Activated CD4-positive, alpha-beta T cell treated with anti-CD3 and anti-CD28 coated beads for 4 hours (primary cell): ENCODE measurements around the gene HSPA12B.

ENCODE experiments used
- DNase-seq, 2 donors: peaks; one replicate each; pipeline ENCODE4 v3.0.0-alpha.2; 2020

The HSPA12B gene

DNA sequence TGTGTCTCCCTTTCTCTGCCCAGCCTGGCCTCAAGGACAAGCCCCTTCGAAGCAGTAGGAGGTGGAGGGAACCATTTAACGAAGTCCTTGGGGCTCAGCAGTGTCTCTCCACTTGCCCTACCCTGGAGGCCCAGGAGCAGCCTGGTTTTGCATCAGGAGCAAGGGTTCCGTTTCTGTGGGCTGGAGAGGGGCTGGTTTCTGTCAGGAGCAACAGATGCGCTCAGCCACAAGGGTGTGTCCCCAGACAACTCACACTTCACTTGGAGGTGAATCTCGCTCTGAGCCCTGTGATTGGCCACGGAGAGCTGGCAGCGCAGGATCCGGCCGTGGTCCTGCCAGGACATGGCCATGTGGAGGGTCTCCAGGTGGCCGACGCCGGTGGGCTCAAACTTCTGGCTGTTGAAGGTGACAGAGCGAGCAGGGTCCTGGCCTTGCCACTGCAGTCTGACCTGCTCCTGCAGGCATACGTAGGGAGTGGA lies 27.0 kb upstream of the HSPA12B start:
- no peak for DNase-seq

DNA sequence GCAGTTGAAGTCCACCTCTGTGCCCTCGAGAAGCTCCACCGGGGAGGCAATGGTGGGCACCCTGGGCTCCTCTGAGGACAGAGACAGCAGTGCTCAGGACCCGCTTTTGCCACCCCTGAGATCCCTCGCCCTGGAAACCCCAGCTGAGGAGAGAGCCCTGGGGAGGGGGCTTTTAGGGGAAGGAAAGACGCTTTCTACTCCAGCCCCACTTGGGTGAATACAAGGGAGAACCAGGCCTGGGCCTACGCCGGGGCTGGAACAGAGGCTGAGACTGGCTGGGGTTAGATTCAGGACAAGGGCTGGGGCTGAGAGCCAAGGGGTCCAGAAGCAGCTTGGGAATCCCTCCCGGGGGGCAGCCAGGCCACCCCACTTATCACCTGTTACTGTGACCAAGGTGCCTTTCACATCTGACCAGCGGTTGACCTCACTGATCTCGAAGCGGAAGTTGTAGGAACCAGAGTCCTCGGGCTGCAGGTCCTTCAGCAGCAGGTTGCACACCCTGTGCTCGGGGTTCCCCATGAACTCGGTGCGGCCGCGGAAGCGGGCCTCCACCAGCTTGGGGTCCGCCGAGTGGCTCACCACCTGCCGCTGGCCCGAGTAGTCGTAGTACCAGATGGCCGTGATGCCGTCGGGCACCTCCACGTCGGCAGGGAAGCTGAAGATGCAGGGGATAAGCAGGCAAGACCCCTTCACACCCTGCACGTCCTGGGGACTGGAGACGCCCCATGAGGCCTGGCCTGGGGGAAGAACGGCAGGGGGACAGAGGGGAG lies 26.3 kb upstream of the HSPA12B start:
- DNase-seq = no peak

GRCh38 chr20:3706774-3707507 lies 25.5 kb upstream of the HSPA12B start:
- no peak for DNase-seq

DNA sequence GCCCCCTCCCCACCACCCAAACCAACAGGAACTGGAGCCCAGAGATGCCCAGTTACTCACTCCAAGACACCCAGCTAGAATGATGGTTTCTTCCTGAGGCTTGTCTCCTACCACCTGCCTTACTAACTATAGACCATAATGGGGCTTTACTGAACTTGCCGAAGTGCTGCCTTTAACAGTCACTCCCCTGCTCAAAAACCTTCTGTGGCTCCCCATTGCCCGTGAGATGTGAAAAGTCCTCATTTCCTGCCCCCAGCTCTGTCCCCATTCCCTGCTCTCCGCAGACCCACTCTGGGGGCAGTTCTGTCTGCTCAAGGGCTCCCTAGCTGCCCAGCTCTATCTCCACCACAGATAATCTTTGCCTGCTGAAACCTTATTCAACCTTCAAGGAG lies 25.0 kb upstream of the HSPA12B start:
- no peak for DNase-seq

DNA sequence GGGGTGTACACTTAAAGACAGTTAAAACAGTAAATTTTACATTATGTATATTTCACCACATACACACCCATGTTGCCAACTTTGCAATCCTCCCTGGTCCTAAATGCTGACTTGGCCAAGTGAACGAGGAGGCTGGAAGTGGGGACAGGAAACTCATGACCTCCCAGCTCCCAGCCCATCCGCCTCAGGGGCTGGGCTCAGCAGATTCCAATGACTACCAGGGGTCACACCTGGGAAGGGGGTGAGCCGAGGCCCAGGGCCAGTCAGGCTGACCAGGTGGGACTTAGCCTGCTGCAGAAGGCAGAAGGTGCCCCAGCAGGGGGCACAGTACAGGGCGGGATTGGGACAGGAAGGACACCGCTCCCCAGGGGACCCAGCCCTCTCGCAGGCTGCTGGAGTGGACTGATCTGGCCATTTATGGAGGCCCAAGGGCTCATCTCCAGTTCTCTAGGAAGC lies 22.4 kb upstream of the HSPA12B start:
- DNase-seq = no peak

GRCh38 chr20:3710703-3711483 lies 21.6 kb upstream of the HSPA12B start:
- DNase-seq = peak; percentile 61 to 73

DNA sequence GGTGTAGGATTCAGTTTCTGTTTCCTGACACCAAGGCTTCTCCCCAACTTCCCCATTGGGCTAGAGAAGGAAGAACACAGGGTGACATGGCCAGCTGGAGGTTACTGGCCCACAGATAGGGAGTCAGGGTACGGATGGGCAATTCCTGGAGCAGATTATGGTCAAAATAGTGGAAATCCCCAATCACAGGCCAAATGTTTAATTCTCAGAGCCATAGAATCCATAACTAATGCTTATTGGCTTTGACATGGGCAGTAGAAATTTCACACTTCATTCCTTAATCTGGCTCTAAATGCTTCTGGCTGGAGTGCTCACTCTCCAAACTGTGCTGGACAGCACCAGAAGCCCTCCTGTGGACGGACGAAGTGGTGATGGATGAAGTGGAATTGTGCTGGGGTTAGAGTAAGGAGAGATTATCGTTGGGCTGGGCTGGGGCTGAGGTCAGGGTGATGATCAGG lies 21.0 kb upstream of the HSPA12B start:
- no peak for DNase-seq

- DNase-seq = no peak
These were observed 20.1 kb upstream of the HSPA12B start, which contains the start of gene SIGLEC1 for GRCh38 chr20:3712279-3712873. Gene SIGLEC1 (minus strand): TSS chr20:3712600. CDS start chr20:3707128, 5,472 bp downstream.

- no peak for DNase-seq
These were observed 18.4 kb upstream of the HSPA12B start for GRCh38 chr20:3714092-3714491.

DNA sequence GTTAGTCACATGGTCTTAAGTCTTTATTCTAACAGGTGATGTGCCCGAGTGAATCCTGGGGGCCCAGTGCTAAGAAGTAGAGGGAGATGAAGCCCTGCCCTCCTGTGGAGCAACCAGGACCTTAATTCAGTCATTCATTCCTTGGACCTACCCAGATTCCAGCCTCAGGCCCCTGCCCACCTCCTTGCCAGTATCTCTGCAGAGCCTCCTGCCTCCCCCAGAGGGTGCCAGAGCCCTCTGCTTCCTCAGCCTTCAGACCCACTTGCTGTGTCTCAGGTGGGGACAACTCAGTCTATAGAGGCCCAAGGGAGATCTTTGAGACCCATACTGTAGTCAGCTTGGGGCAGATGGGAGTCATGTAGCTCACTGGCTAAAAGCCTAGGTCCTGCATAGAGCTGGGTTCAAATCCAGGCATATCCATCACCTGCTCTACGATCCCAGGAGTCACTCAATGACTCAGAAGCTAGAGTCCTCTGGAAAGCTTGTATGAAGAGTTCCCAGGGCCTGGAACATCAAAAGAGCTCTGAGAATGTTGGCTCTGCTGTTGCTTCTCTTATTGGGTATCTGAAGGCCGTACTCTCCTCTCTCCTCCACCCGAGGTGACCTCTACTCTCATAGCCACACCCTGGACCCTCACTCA lies 16.2 kb upstream of the HSPA12B start:
- DNase-seq = peak in 1 of 2 donors; percentile 10

GRCh38 chr20:3719046-3719445 lies 13.4 kb upstream of the HSPA12B start:
- DNase-seq = no peak

DNA sequence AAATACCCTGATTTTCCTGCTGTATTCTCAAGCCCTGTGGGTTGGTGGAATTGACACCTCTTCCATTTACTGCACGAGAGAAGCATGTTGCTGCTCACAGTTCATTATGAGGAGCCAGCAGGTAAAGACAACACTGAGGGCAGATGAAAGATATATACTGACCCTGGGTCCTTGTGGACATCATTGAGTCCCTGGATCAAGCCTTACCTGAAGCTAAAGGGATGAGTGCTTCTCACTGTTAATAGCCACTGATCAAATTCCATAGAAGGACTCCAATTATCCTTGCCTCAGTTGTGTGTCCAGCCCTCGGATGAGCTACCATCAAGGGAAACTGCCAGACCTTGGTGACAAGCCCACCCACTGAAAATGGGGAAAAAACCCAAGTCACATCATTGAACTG lies 12.4 kb upstream of the HSPA12B start:
- no peak for DNase-seq

DNA sequence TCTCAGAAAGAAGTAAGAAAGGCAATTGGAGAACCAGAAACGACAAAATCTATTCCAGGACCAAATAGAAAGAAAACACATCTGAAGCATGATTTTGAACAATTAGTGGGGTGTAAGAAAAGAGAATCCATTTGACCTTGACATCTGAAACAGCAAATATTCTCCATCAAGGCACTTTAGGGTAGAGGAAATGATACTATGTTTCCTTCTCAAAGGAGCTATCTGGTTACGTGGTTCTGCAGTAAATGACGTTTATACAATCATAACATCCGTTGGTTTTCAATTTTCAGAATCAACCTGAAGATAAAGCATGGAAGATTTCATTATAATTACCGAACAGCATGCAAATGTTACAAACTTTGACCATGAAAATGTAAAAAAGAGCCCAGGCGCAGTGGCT lies 11.9 kb upstream of the HSPA12B start:
- no peak for DNase-seq

DNA sequence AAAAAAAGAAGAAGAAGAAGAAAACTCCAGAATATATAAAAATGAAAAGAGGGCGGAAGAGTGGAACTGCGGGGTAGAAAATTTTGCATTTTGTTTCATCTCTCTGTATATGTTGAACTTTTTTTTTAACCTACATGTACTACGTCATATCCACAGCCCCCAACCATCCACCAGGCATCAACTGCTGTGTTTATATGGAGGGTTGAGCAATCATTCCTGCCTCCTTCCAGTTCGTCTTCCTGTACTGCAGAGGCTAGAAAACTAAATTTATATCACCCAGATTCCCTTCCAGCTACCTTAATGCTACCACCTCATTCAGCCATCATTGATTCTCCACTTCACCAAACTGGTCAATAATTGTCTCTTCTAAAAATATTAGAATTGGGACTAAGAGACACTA lies 10.6 kb upstream of the HSPA12B start:
- DNase-seq = no peak

DNA sequence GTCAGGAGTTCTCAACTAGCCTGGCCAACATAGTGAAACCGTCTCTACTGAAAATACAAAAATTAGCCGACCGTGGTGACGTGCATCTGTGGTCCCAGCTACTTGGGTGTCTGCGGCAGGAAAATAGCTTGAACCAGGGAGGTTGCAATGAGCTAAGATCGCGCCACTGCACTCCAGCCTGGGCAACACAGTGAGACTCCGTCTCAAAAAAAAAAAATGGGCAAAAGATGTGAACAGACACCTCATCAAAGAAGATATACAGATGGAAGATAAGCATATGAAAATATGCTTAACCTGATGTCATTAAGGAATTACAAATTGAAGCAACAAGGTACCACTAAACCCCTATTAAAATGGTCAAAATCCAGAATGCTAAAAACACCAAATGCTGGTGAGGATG lies 9.2 kb upstream of the HSPA12B start:
- DNase-seq = no peak

DNA sequence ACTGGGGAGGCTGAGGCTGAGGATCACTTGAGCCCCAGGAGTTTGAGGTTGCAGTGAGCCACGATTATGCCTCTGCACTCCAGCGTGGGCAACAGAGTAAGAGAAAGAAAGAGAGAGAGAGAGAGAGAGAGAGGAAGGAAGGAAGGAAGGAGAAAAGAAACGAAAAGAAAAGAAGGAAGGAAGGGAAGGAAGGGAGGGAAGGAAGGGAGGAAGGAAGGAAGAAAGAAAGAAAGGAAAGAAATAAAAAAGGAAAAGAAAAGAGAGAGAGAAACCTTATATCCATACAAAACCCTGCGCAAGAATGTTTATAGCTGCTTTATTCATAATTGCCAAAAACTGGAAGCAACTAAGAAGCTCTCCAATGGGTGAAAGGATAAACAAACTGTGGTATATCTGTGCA lies 8.1 kb upstream of the HSPA12B start:
- DNase-seq = no peak

GRCh38 chr20:3727401-3728021 lies 5.0 kb upstream of the HSPA12B start:
- no peak for DNase-seq

GRCh38 chr20:3728354-3728753 lies 4.1 kb upstream of the HSPA12B start:
- DNase-seq = no peak

GRCh38 chr20:3728876-3729275 lies 3.6 kb upstream of the HSPA12B start:
- no peak for DNase-seq

- DNase-seq = no peak
These were observed 3.1 kb upstream of the HSPA12B start for GRCh38 chr20:3729378-3729777.

GRCh38 chr20:3729811-3730540 lies 2.5 kb upstream of the HSPA12B start:
- DNase-seq = no peak
